HFF-Myc (cell line): Measurements from ENCODE around the gene CCDC158.
"Not testable (repeated sequence)": the region's sequence is repeated elsewhere in the genome, so short reads cannot be mapped to it uniquely, and the experiment has no call there.

ENCODE experiments used
- DNase-seq: peaks from one replicate; pipeline ENCODE4 v3.0.0-alpha.2; 2011; ENCODE audit warnings: low read depth; ENCODE audit errors: extremely low read depth
- H3K4me3 ChIP-seq: replicated peaks from 2 replicates; pipeline ENCODE4 v1.5.1; 2011; ENCODE audit warnings: low read depth, mild to moderate bottlenecking, control low read depth, low read length
- TF ChIP-seq, protein P1 (sequence below): IDR thresholded peaks from 2 replicates; pipeline ENCODE4 v1.5.1; 2012; ENCODE audit warnings: mild to moderate bottlenecking, low read depth, low read length, control low read depth; ENCODE audit errors: missing control alignments

The CCDC158 gene

DNA sequence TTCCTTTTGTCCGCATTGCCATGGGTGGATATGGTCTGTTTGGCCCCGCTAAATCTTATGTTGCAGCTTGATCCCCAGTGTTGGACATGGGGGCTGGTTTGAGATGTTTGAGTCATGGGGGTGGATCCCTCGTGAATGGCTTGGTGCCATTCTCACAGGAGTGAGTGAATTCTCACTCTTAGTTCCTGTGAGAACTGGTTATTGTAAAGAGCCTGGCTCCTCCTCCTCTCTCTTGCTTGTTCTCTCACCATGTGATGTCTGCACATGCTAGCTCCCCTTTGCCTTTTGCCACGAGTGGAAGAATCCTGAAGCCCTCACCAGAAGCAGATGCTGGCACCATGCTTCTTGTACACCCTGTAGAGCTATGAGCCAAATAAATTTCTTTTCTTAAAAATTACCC is 137.0 kb downstream of the CCDC158 start:
- TF ChIP-seq, protein P1, sequence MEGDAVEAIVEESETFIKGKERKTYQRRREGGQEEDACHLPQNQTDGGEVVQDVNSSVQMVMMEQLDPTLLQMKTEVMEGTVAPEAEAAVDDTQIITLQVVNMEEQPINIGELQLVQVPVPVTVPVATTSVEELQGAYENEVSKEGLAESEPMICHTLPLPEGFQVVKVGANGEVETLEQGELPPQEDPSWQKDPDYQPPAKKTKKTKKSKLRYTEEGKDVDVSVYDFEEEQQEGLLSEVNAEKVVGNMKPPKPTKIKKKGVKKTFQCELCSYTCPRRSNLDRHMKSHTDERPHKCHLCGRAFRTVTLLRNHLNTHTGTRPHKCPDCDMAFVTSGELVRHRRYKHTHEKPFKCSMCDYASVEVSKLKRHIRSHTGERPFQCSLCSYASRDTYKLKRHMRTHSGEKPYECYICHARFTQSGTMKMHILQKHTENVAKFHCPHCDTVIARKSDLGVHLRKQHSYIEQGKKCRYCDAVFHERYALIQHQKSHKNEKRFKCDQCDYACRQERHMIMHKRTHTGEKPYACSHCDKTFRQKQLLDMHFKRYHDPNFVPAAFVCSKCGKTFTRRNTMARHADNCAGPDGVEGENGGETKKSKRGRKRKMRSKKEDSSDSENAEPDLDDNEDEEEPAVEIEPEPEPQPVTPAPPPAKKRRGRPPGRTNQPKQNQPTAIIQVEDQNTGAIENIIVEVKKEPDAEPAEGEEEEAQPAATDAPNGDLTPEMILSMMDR: no peak
- H3K4me3 ChIP-seq: no peak overlapping the region
- DNase-seq: no peak

DNA sequence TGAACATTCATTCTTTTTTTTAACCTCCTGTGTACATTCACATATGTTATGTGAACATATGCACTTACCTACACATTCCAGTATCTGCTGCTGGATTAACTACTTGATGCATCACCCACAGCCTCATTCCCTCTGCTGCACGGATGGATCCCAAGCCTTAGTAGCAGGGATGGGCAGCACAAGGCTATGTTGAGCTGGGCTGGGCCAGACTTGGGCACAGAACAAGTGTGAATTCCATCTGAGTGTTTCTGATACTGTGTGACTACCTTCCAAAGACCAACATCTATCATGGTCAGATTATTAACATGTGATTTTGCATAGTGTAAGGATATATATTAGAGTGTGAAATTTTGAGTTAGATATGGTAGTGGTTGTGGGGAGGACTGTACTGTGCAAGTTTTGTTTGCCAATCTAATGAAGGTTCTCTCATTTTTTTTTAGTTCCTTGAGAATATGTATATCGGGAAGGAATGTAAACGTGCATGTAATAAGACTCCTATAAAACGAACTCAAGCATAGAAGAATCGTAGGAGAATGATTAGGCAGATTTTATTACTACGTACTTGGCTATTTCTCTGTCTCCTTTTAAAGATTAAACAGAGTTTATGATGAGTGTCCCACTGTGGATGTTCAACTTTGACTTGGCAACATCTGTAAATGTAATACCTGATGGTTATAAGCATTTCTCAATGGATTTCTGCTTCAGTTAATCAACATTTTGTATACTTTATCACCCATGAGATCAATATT is 137.8 kb downstream of the CCDC158 start:
- no peak for DNase-seq
- no peak overlapping the region for H3K4me3 ChIP-seq
- TF ChIP-seq, protein P1: no peak

DNA sequence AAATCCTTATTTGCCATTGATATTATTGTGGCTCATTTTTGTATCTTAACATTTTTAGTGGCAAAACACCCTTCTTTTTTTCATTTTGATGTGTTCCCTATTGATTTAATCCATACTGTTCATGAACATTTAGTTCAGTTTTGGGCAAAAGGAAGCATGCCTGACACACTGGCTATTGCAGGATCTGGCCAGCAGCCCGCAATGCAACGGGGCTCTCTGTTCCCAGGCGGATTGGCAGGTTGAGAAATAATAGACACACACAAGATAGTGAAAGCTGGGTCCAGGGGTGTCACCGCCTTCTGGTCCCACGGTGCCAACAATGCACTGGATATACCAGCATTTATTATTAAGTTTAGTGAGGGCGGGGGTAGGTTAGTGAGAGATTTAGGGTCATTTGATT is 139.3 kb downstream of the CCDC158 start:
- not testable (repeated sequence) for H3K4me3 ChIP-seq, DNase-seq

DNA sequence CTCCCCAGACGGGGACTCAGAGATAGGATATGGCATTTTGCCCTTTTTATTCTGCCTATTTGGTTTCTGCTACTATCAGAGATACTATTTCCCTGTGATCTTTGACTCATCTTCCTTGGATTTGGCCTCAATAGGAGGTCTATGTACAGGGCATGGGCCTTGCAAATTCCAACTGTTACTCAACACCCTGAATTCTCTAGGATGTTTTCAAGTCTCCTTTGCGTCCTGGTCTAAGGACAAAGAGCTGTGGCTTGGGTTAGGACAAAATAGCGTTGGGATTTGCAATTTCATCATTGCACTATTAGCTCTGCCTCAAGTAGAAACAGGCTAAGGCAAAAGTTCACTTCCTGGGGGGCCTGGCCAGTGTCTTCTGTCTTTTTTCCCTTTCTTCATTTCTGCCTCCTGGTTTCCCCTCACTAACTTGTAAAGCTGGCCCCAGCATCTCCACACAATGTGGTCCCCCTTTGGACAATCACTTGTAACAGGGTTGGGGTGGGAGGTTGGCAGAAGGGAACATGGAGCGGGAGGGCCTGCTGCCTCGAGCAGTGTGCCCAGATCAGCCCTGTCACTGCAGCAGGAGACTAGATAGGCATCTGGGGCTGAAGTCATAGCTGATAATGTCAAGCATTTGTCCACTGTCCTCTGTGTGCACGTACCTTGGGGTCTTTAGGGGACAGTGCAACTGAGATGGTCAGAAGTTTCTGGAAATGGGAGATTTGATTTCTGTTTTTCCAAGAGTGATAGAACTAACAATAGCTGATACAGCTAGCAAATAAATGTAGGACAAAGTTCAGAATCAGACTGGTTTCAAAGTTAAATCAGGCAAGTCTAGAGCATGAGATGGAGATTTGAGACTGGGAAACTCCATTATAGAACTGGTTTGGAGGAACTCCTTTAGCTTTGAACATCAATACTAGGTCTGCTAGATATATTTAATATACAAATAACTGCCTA is 140.2 kb downstream of the CCDC158 start:
- DNase-seq: no peak
- H3K4me3 ChIP-seq: no peak overlapping the region
- TF ChIP-seq, protein P1: no peak

DNA sequence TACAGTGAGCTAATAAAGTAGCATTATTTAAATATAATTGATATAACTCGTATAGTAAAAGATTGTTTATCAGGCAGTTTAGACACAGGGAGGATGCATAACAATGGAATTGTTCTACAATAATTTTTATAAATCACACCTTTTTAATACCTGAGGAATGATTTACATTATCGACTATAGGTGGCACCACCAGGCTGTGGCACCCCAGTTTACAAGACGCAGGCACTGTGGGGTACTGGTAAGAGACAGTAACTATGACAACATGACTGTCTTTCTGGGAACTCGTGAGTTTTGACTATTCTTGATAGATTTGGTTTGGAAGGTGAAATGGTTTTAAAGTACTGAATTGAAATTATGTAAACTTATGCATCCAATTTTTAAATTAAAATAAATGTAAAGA is 141.5 kb downstream of the CCDC158 start:
- no peak overlapping the region for H3K4me3 ChIP-seq
- TF ChIP-seq, protein P1: peak; percentile 4
- no peak for DNase-seq

DNA sequence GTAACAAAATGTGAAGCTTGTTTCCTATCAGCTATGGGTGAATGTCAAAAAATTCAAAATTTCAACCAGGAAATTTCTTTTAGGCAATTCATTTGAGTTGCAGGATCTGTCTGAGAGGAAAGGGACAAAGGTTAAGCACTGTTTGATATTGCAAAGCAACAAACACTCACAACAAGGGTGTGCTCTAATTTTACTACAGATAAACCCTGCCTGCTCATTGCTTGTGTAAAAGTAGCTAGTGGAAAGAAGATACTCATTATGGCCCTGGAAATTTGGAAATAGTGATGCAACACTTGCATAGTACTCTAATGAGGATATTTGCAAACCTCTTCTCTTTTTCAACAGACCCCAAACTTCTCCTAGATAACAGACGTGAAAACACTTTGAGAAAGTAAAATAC is 142.4 kb downstream of the CCDC158 start:
- no peak for DNase-seq
- H3K4me3 ChIP-seq: no peak overlapping the region
- TF ChIP-seq, protein P1: no peak

DNA sequence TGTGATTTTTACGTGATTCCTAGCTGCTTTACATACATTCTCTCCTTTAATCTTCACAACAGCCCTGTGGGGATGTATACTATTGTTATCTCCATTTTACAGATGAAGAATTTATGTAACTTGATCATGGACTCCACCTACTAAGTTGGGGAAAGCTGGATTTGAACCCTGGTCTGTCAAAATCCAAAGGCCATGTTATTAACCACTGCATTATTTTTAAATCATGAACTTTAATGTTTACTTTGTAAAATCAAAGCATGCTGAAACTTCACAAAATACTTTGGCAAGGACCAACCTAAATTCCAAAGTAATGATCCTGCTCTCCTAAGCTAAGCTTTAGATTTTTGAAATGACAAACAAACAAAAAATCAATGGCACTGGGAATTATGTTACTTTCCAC is 143.3 kb downstream of the CCDC158 start:
- H3K4me3 ChIP-seq: no peak overlapping the region
- TF ChIP-seq, protein P1: no peak
- DNase-seq: no peak
